Sigmoid colon (tissue), 4 donors: ENCODE results near the gene DHDH.

ENCODE experiments used
- CTCF ChIP-seq, 4 experiments: fragments of 450-650 bp in 3 of 4; fragments of 200-600 bp in 1 of 4; IDR thresholded peaks; one replicate each; pipeline ENCODE4 v1.5.1; 2016 to 2019; ENCODE audit warnings: antibody characterized with exemption in 4 of 4, mild to moderate bottlenecking in 3 of 4, moderate library complexity in 2 of 4
- EP300 ChIP-seq, 4 donors: sonication (generic); formaldehyde crosslinking; IDR thresholded peaks; one replicate each; pipeline ENCODE4 v1.6.1; 2017; ENCODE audit warnings: antibody characterized with exemption in 4 of 4
- POLR2A ChIP-seq, 2 donors: fragments of 450-650 bp; IDR thresholded peaks; one replicate each; pipeline ENCODE4 v1.6.1; 2016; ENCODE audit warnings: antibody characterized with exemption in 2 of 2, mild to moderate bottlenecking in 2 of 2, moderate library complexity in 2 of 2
- POLR2AphosphoS5 ChIP-seq, 4 donors: sonication (generic); formaldehyde crosslinking; IDR thresholded peaks; one replicate each; pipeline ENCODE4 v1.6.1; 2017; ENCODE audit warnings: antibody characterized with exemption in 4 of 4

DNA sequence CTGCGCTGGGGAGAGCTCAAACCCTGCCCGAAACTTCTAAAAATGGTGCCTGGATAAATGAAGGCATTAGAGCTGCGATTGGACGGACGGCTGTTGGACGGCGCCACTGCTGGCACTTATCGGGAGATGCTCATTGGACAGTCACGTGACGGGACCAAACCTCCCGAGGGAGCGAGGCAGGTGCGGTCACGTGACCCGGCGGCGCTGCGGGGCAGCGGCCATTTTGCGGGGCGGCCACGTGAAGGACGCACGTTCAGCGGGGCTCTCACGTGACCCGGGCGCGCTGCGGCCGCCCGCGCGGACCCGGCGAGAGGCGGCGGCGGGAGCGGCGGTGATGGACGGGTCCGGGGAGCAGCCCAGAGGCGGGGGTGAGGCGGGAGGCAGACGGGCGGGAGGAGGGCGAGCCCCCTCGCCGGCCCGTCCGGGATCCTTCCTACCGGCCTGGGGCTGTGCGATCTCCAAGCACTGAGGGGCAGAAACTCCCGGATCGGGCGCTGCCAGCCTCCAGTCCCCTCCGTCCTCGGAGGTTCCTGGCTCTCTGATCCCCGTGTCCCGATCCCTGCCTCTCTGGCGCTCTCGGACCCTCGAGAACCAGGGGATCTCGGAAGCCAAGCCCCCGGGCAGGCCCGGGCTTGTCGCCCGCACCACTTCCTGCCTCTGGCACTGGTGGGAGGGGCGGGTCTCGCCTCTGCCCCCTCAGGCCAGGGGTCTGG, 21.3 kb downstream of the DHDH start, which contains the start of gene BAX:
- no peak for TF ChIP-seq CTCF (IDR thresholded peaks at IDR 0.05)
- TF ChIP-seq POLR2AphosphoS5 (IDR thresholded peaks at IDR 0.05), result peak in 3 of 4 donors; percentile 72 to 87 (median 73)
- peak in 1 of 4 donors; percentile 81 for TF ChIP-seq EP300 (IDR thresholded peaks at IDR 0.05)
- TF ChIP-seq POLR2A (IDR thresholded peaks at IDR 0.05), result peak in 1 of 2 donors; percentile 21
